KG1 (cell line): Measurements from ENCODE around the gene ULBP2.
"Not testable (repeated sequence)": the region's sequence is repeated elsewhere in the genome, so short reads cannot be mapped to it uniquely, and the experiment has no call there.

Experiments
- DNase-seq: peaks from one replicate; lab custom pipeline; 2025; lab: John Stamatoyannopoulos, UW

The ULBP2 gene

DNA sequence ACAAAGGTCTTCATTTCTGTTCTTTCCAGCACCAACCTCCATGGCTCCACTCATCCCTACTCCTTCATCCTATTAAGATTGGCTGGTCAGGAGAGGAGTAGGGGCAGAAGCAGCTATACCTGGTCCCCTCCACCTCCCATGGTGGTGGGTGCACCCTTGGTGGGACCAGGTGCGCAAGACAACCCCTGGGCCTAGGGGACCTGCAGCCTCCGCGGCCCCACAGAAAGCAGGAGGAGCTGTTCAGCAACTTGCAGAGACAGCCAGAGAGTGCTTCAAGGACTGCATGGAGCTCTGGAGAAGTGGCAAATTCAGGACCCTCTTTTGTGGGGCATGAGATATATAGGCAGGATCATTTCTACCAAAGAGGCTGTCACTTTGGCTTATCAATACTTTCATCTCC lies 9.8 kb downstream of the ULBP2 start:
- no peak for DNase-seq

DNA sequence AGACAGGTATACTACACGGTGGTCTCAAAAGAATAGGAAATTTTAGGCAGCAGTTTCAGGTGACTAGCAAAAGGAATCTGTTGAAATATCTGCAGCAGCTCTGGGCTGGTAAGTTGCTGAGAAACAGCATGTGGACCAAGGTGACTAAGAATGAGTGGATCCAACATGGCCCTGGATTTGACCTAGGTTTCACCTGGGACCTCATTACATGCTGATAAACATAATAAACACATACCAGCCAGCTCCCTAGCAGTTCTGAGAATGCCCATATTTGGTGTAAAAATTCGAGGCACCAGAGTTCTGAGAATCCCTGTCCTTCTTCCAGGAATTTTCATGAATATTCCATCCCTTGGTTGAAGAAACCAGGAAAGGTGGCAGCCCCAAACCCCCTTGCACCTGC lies 11.6 kb downstream of the ULBP2 start:
- not testable (repeated sequence) for DNase-seq

DNA sequence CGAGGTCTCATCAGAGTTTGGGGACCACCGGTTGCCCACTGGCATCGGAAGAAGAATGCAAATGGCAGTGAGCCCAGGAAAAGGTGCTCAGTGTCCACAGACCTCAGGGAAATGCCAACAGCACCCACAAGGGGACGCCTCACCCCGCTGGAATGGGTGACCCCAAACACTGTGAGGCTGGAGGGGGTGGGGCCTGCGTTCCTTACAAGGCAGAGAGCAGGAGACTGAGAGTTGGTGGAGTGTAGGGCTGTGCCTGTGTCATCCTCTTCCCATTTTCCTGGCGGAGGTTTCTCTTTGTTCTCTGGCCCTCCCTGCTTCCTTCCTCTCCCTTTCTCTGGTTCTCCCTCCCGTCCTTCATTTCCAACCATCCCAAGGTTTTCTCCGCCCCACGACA lies 12.1 kb downstream of the ULBP2 start:
- not testable (repeated sequence) for DNase-seq

DNA sequence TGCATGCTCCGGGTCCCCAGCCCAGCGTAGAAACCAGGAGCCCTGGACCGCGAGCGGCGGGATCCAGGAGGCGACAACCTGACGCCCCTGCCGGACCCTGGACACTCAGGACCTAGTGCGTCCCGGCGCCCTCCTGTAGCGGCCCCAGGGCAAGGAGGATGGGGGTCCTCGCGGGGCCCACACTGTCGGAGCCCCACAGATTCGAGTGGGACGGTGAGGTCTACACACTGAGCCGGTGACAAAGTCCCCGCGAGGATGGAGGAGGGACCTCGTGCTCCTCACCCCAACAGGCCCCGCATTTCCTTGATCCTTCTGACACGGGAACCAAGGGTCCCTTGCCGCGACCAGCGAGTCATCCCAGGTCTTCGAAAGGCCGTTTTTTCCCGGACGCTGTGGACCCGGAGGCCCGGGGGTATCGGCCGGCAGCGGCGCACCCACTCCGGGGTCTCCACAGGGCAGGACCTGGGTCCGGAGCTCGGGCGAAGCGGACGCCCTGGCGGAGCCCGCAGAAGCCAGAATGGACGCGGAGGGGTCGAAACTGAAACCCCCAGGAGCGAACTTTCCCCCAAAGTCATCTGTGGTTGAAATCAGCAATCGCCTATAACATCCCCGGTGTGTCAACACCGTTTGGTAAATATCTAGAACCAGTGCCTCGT lies 12.6 kb downstream of the ULBP2 start:
- DNase-seq, result not testable (repeated sequence)

DNA sequence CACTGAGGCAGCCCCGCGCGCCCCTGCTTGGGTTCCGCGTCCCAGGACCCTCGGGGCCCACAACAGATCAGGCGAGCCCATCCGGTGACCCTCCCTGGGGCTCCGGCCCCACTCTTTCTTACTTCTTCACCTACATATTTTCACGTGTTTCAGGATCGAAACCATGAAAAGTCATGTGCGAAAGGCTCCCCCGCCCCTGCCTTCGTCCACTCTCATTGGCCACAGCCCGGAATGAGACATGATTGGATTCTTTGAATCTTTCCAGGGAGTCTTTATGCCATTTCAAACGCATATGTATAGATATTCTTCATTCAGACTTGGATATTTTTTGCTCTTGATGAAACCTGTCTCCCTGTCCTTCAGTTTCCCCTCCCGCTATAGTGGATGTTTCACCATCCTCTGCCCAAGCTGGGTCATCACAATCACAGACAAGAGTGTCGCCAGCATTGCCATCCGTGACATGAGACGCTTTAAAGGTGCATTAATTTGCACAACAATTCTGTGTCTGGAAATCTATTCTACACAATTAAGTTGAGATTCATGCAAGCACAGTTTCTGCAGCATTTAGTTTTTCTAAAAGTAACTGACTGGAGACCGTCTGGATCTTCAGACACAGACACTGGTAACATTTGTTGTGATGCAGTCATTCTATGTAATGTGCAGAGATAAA lies 13.3 kb downstream of the ULBP2 start:
- DNase-seq, result not testable (repeated sequence)

GRCh38 chr6:149955654-149956317 lies 14.0 kb downstream of the ULBP2 start:
- not testable (repeated sequence) for DNase-seq

DNA sequence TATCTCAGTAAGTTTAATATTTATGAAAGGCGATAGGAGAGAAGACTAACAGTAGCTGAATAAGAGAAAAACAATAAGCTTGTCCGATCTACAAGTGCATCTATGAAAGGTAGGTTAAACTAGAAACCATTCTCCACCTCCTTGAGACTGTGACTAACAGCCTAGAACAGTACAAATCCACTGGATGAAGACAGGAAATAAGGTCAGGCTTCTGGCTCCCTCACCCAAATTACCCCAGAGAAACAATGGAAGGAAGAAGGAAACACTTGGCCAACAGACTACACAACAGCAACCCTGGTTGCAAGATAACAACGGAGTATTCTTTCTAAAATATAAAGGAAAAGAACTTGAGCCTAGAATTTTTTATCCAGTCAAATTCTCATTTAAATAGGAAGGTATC lies 16.3 kb downstream of the ULBP2 start:
- not testable (repeated sequence) for DNase-seq

DNA sequence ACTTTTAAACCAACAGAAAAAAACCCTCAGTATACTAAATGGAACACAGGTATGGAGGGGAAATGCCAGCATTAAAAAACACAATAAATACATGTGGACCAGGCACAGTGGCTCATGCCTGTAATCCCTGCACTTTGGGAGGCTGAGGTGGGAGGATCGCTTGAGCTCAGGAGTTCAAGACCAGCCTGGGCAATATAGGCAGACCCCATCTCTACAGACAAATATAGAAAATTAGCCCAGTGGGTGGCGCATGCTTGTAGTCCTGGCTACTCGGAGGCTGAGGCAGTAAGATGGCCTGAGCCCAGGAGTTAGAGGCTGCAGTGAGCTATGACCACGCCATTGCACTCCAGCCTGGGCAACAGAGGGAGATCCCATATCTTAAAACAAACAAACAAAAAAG lies 18.0 kb downstream of the ULBP2 start:
- not testable (repeated sequence) for DNase-seq

- DNase-seq, result no peak
These were observed 18.7 kb downstream of the ULBP2 start for GRCh38 chr6:149960488-149960887.

GRCh38 chr6:149961728-149962425 lies 20.1 kb downstream of the ULBP2 start:
- no peak for DNase-seq

DNA sequence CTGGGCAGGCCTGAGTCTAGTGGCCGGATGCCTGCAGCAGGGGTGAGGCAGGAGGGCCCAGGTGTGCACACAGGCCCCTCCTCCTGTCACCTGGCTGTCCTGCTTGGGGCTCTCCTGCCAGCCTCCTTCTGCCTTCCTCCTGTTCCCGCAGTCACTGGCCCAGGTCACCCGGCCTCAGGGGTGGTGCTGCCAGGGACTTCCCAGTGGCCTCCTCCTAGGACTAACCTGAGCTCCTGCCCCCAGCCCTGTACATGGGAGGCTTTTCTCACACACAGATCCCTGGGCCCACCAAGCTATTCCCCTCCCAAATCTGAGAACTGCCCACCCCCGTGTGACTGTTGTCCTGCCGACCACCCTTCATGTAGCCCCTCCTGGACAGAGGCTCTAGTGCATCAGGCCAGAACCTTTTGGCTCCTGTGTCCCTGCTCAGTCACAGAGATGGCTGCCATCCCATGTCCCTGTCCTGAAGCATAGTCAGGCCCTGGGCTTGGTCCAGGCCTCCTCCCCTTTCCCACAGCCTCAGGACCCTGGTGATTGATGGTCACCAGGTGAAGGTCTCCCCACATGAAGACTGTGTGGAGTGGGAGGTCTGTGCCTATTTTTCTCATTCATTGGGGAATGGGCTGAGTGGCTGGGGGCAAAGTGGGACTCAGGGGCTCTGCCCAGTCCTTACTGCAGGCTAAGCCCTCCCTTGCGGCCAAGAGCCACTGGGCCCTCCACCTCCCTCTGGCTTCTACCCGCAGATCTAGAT lies 20.8 kb downstream of the ULBP2 start:
- no peak for DNase-seq

GRCh38 chr6:149963212-149963461 lies 21.3 kb downstream of the ULBP2 start:
- DNase-seq, result no peak

DNA sequence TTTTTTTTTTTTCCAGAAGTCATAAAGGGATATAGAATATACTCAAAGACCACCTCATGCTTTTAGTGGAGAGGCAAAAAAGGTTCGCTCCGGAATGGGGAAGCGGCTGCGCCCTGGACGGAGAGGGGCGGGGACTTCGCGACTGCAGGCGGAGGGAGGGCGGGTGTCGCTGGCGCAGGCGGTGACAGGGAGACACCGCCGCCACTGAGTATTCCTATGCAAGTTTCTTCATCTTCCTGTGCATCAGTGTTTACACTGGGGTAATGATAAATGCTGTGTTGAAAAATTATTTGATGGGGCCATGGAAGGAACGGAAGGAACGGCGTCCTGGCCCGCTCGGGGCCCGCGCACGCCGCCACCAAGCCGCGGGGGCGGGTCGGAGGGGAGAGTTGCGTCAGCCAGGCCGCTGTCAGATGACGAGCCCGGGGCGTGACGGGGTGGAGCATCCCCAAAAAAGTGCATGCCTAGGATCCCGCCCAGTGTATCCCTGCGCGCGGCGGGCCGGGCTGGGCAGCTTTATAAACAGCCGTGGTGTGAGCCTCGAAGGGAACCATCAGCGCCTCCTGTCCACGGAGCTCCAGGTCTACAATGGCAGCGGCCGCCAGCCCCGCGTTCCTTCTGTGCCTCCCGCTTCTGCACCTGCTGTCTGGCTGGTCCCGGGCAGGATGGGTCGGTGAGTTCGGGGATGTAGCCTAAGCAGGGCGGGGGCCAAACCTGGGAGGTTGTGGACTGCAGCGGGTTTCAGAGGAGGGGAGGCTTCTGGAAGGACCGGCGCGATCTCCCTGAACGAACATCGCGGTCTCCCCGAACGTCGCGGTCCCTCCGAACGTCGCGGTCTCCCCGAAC lies 21.9 kb downstream of the ULBP2 start, which contains the start of gene ULBP1:
TSS of gene ULBP1 (plus strand) at position 482 of the 846 bp plus-strand sequence. CDS start at position 589, 107 bp downstream.
- peak; percentile 18 for DNase-seq

DNA sequence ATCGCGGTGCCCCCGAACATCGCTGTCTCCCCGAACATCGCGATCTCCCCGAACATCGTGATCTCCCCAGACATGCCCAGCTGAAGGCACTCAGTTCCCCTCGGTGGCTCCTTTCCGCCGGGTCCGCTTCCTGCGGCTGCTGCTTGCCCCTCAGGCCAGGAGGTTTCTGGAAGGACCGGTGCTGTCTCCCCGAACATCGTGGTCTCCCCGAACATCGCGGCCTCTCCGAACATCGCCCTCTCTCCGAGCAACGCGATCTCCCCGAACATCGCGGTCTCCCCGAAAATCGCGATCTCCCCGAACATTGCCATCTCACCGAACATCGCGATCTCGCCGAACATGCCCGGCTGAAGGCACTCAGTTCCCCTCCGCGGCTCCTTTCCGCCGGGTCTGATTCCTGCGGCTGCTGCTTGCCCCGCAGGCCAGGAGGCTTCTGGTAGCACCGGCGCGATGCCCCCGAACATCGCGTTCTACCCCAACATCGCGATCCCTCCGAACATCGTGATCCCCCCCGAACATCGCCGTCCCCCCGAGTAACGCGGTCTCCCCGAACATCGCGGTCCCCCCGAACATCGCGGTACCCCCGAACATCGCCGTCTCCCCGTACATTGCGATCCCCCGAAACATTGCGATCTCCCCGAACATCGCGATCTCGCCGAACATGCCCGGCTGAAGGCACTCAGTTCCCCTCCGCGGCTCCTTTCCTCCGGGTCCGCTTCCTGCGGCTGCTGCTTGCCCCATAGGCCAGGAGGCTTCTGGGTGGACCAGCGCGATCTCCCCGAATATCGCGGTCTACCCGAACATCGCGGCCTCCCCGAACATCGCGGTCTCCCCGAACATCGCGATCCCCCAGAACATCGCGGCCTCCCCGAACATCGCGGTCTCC lies 22.7 kb downstream of the ULBP2 start:
- no peak for DNase-seq

GRCh38 chr6:149965194-149966020 lies 23.6 kb downstream of the ULBP2 start:
- DNase-seq, result no peak

DNA sequence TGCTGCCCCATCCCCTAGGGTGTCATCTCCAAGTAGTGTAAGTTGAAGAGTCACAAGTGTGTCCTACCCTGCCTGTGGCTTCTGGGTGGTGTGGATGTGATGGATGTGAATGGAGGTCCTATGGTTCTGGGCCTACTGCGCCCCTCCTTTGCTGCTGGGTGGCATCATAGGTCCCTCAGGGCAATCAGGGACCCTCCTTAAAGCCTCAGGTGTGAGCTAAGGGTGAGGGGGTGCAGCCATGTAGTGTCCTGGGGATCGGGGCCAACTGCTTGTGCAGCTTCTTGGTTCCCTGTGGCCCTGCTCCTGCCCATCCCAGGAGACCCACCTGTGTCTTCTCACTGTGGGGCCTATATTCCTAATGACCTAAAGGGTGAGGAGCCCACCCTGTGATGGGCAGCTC lies 24.5 kb downstream of the ULBP2 start:
- DNase-seq, result not testable (repeated sequence)

DNA sequence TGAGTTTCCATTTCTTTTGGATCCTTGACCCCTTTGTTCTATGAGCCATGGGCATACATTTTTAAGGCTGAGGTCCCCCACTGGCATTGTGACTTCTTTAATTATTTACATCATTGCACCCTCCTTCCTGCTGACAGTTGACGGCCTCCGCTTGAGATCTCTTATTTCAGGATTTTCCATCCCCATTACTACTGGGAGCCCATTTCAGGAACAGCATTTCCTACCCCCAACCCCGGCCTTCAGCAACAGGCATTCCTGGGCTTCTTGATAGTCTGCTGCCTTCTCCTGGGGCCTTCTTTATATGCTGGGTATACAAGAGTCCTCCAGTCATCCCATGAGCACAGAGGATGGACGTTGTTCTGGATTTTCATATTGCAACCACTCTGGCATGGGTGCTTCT lies 25.8 kb downstream of the ULBP2 start:
- no peak for DNase-seq

DNA sequence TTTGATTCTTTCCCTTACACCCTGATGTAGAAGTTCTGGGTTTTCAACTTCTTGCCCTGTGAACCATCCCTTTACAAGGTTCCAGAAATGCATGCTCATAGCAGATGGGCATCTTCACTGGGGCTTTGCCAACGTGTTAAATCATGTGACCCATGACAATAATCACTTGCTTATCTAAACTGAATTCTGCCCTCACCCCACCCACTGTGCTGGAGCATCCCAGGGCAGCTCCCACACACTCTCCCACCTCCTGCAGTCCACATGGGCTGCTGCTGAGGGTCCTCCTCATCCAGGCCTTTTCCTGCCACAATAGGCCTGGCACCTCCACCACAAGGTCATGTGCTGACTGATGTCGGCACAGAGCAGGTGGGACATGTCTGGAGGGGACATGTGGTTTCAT lies 26.2 kb downstream of the ULBP2 start:
- DNase-seq, result not testable (repeated sequence)

DNA sequence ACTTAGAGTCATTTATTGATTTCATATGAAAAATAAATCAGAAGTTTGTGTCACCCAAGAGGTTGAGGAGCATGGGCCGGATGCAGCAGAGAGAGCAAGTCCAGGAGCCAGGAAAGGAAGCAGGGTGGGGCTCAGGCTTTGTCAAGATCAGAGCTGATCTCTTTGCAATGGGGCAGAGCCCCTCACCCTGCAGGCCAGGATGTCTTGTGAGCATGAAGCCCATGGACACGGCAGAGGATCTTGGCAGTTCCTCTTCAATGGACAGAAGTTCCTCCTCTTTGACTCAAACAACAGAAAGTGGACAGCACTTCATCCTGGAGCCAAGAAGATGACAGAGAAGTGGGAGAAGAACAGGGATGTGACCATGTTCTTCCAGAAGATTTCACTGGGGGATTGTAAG lies 27.1 kb downstream of the ULBP2 start:
- DNase-seq, result not testable (repeated sequence)
